Measurements from ENCODE around the gene RNASEL. TPM values are rescaled to one million over a fixed set of nuclear protein-coding genes. Genes with fewer than 3 reads are reported as not detected.

The RNASEL gene
- 1 to 10 TPM in 1 of 2 donors, under 1 TPM in 1; 0.33 to 6.0 TPM for total RNA-seq

GRCh38 chr1:182588500-182589396 is at the start of gene RNASEL:
TSS of gene RNASEL (minus strand) at chr1:182589256. CDS start at chr1:182586806, 2,450 bp downstream.
- WGBS, 2 donors, result 1 to 2% methylated on average over 20 of the region's 20 CpGs
- intact Hi-C loops (cut with DNase I), result no loop called here

DNA sequence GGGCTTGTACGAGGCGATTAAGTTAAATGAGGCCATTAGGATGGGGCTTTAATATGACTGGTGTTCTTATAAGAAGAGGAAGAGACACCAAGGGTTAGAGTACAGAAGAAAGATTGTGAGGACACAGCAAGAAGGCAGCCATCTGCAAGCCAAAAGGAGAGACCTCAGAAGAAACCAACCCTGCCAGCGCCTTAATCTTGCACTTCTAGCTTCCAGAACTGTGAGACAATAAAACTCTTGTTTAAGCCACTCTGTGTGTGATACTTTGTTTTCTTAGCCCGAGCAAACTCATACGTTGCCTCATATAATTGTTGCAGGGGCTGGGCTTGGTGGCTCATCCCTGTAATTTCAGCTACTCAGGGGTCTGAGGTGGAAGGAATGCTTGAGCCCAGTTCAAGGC is 48.7 kb upstream of the RNASEL start:
- Histone ChIP-seq H3K36me3 (replicated peaks in 1 of 2; ENCODE audit: insufficient read depth in 1 of 2, low read depth in 2 of 2) (no peaks in the 10 kb centered on the region), H3K27ac (no peak overlapping the region), H3K9me3 (no peaks in the 10 kb centered on the region), H3K27me3 (no peaks in the 10 kb centered on the region), H3K4me1 (no peaks in the 10 kb centered on the region), H3K4me3 (no peak overlapping the region)
- intact Hi-C loops (cut with DNase I), result no loop called here
- 63 to 80% methylated on average over 5 of the region's 5 CpGs for WGBS, 2 donors
- ATAC-seq (no peak), DNase-seq (no peak)
- no peak for TF ChIP-seq POLR2A (IDR thresholded peaks at IDR 0.05)
- TF ChIP-seq, protein P1, sequence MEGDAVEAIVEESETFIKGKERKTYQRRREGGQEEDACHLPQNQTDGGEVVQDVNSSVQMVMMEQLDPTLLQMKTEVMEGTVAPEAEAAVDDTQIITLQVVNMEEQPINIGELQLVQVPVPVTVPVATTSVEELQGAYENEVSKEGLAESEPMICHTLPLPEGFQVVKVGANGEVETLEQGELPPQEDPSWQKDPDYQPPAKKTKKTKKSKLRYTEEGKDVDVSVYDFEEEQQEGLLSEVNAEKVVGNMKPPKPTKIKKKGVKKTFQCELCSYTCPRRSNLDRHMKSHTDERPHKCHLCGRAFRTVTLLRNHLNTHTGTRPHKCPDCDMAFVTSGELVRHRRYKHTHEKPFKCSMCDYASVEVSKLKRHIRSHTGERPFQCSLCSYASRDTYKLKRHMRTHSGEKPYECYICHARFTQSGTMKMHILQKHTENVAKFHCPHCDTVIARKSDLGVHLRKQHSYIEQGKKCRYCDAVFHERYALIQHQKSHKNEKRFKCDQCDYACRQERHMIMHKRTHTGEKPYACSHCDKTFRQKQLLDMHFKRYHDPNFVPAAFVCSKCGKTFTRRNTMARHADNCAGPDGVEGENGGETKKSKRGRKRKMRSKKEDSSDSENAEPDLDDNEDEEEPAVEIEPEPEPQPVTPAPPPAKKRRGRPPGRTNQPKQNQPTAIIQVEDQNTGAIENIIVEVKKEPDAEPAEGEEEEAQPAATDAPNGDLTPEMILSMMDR (IDR thresholded peaks at IDR 0.05), result no peak

More at GRCh38 chr1:182588500-182589396, at the start of gene RNASEL:
- no peaks in the 10 kb centered on the region for H3K9me3 ChIP-seq
- H3K36me3 ChIP-seq (replicated peaks in 1 of 2; ENCODE audit: insufficient read depth in 1 of 2, low read depth in 2 of 2), result no peaks in the 10 kb centered on the region
- DNase-seq (peak; percentile 73 to 82 (median 80)), ATAC-seq (peak; percentile 92)
- no peaks in the 10 kb centered on the region for H3K27me3 ChIP-seq
- peak within 1 kb of the TSS; percentile 61 to 93 (median 84) for H3K27ac ChIP-seq
- peak in 2 of 3 donors; percentile 74 to 78 for TF ChIP-seq POLR2A (IDR thresholded peaks at IDR 0.05)
- TF ChIP-seq, protein P1 (IDR thresholded peaks at IDR 0.05), result no peak
- peaks cover 22% of the 10 kb centered on the region for H3K4me1 ChIP-seq
- H3K4me3 ChIP-seq, result peak within 1 kb of the TSS; percentile 3 to 40

DNA sequence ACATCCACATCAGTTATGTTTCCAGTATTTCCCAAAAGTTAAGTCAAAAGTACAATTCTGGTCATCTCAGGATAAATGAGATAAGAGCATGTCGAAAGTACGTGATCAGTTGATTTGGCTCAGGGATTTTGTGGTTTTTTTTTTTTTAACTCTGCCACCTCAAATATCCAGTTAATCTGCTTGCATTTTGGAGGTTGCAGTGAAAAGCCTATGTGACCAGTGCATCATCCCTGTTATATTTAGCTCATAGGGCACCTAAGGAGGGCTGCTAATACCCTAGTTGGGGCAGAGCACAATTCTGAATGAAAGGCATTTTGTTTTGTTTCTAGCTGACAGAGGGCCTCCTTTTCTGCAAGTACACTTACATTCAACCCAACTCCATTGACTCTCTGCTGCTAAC is 46.8 kb upstream of the RNASEL start:
- H3K27me3 ChIP-seq, result no peaks in the 10 kb centered on the region

GRCh38 chr1:182634306-182635072 is 45.4 kb upstream of the RNASEL start:
- Histone ChIP-seq H3K9me3 (no peaks in the 10 kb centered on the region), H3K27ac (no peak overlapping the region), H3K4me1 (no peaks in the 10 kb centered on the region), H3K4me3 (no peak overlapping the region), H3K36me3 (replicated peaks in 1 of 2; ENCODE audit: insufficient read depth in 1 of 2, low read depth in 2 of 2) (no peaks in the 10 kb centered on the region), H3K27me3 (no peaks in the 10 kb centered on the region)
- ATAC-seq (no peak), DNase-seq (no peak)
- intact Hi-C loops (cut with DNase I), result no loop called here
- WGBS, 2 donors, result 79 to 85% methylated on average over 7 to 9 of the region's 9 CpGs
- no peak for TF ChIP-seq POLR2A (IDR thresholded peaks at IDR 0.05)
- TF ChIP-seq, protein P1 (IDR thresholded peaks at IDR 0.05), result no peak

More for the DNA sequence above, 46.8 kb upstream of the RNASEL start:
- H3K36me3 ChIP-seq (replicated peaks in 1 of 2; ENCODE audit: insufficient read depth in 1 of 2, low read depth in 2 of 2), result no peaks in the 10 kb centered on the region
- H3K9me3 ChIP-seq, result no peaks in the 10 kb centered on the region
- no peak overlapping the region for H3K27ac ChIP-seq
- no peak overlapping the region for H3K4me3 ChIP-seq
- no peaks in the 10 kb centered on the region for H3K4me1 ChIP-seq
- intact Hi-C loops (cut with DNase I), result no loop called here
- WGBS, 2 donors, result 42 to 59% methylated on average over 2 of the region's 2 CpGs
- DNase-seq (no peak), ATAC-seq (no peak)
- TF ChIP-seq POLR2A (IDR thresholded peaks at IDR 0.05), result no peak
- TF ChIP-seq, protein P1 (IDR thresholded peaks at IDR 0.05), result no peak

Measured in body of pancreas (tissue), 4 donors.